Tibial nerve (tissue), 4 donors: ENCODE results near the gene ACADS.

Experiments used
- CTCF ChIP-seq, 5 experiments: fragments of 200-600 bp in 3 of 5; fragments of 450-650 bp in 2 of 5; sonication (generic) in 3 of 5; IDR thresholded peaks; one replicate each; pipeline ENCODE4 v1.5.1; 2016 to 2019; ENCODE audit warnings: antibody characterized with exemption in 5 of 5, mild to moderate bottlenecking in 3 of 5, moderate library complexity in 2 of 5
- EP300 ChIP-seq, 2 donors: sonication (generic); formaldehyde crosslinking; IDR thresholded peaks; one replicate each; pipeline ENCODE4 v1.6.1; 2017; ENCODE audit warnings: antibody characterized with exemption in 2 of 2, mild to moderate bottlenecking in 1 of 2
- POLR2A ChIP-seq, 2 donors: fragments of 450-650 bp; IDR thresholded peaks; one replicate each; pipeline ENCODE4 v1.6.1; 2017; ENCODE audit warnings: antibody characterized with exemption in 2 of 2, mild to moderate bottlenecking in 2 of 2, moderate library complexity in 2 of 2

- no peak for TF ChIP-seq CTCF (IDR thresholded peaks at IDR 0.05)
- no peak for TF ChIP-seq POLR2A (IDR thresholded peaks at IDR 0.05)
- no peak for TF ChIP-seq EP300 (IDR thresholded peaks at IDR 0.05)
Observed at GRCh38 chr12:120705618-120706017, 20.0 kb upstream of the ACADS start.
